Endometrial microvascular endothelial cells (primary cell): ENCODE results near the gene EHD1. TPM values are rescaled to one million over a fixed set of nuclear protein-coding genes. Genes with fewer than 3 reads are reported as not detected.

Source experiments
- in situ Hi-C: cut with HindIII; loops from 2 replicates; pipeline ENCODE4 v1.10.0; 2017; ENCODE audit warnings: low sequenced_read_pairs, low pct_unique_long_range_greater_than_20kb; ENCODE audit errors: inconsistent ontology term
- total RNA-seq: library from RNA; depleted of rRNA; stranded (reverse); fragments of >200 nt; gene quantifications from one replicate; pipeline ENCODE4 v1.2.3, GENCODE V29; 2015; ENCODE audit errors: inconsistent ontology term

Gene EHD1
- total RNA-seq, 1 donor from 2014 or later: 202 TPM

- in situ Hi-C loops: no loop called here
Measured at GRCh38 chr11:64864473-64865285, 13.7 kb downstream of the EHD1 start.

- in situ Hi-C loops: no loop called here
Measured at GRCh38 chr11:64864135-64864472, 14.3 kb downstream of the EHD1 start.

- in situ Hi-C loops: no loop called here
Measured at GRCh38 chr11:64863391-64864060, 14.9 kb downstream of the EHD1 start.

- in situ Hi-C loops: no loop called here
Measured at GRCh38 chr11:64862987-64863390, 15.4 kb downstream of the EHD1 start.

GRCh38 chr11:64861227-64861975 lies 17.0 kb downstream of the EHD1 start:
- in situ Hi-C loops: no loop called here

- in situ Hi-C loops: no loop called here
Measured at GRCh38 chr11:64859542-64860414, 18.6 kb downstream of the EHD1 start.

GRCh38 chr11:64858467-64859263 lies 19.8 kb downstream of the EHD1 start:
- in situ Hi-C loops: no loop called here

- in situ Hi-C loops: no loop called here
Measured at GRCh38 chr11:64857485-64857884, 20.9 kb downstream of the EHD1 start.

GRCh38 chr11:64856382-64857227 lies 21.8 kb downstream of the EHD1 start:
- in situ Hi-C loops: no loop called here

GRCh38 chr11:64855596-64856304 lies 22.7 kb downstream of the EHD1 start:
- in situ Hi-C loops: no loop called here

- in situ Hi-C loops: no loop called here
Measured at GRCh38 chr11:64854534-64855502, 23.6 kb downstream of the EHD1 start.

GRCh38 chr11:64854157-64854533 lies 24.3 kb downstream of the EHD1 start:
- in situ Hi-C loops: no loop called here

- in situ Hi-C loops: no loop called here
Measured at GRCh38 chr11:64853709-64854108, 24.7 kb downstream of the EHD1 start.

GRCh38 chr11:64852804-64853509 lies 25.5 kb downstream of the EHD1 start:
- in situ Hi-C loops: no loop called here

- in situ Hi-C loops: no loop called here
Measured at GRCh38 chr11:64851831-64852351, 26.5 kb downstream of the EHD1 start.
